ENCODE data around the gene TBC1D17. TPM values are rescaled to one million over a fixed set of nuclear protein-coding genes. Genes with fewer than 3 reads are reported as not detected.

Gene TBC1D17
- total and polyA plus RNA-seq, 2 experiments from 2014 or later = 6.6 to 32.4 TPM

DNA sequence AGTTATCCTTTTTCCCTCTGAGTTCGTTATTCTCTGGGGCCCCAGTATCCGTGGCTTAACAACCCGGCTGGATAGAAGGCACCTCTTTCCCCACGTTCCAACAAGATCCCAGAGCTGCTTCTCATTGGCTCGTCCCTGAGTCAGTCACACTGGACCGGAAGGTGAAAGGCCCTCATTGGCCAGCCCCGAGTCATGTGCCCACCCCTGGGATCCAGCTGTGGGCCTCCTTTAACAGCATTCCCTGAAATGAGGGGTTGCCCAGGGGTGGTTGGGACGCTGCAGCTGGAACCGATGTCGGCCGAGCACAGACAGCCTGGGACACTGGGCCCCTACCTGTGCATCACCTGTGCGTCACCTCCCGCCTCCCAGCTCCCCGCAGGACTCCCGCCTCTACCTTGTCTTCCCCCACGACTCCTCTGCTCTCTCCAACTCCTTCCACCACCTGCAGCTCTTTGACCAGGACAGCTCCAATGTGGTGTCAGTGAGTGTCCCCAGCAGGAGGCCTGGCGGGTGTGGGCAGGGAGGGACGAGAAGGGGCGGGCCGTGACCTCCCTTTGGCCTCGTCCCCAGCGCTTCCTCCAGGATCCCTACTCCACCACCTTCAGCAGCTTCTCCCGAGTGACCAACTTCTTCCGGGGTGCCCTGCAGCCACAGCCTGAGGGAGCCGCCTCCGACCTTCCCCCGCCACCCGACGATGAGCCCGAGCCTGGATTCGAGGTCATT lies 4.3 kb downstream of the TBC1D17 start:
- 89 to 90% methylated on average over 27 to 31 of the region's 31 CpGs for WGBS, 2 experiments (ENCODE audit: low coverage in 1 of 2, low lambda C conversion rate in 2 of 2, missing lambda C conversion rate in 2 of 2)
- TF ChIP-seq EZH2phosphoT487 (IDR thresholded peaks at IDR 0.05; ENCODE audit: insufficient read depth, low read depth) = no peak
- TF ChIP-seq EZH2 (IDR thresholded peaks at IDR 0.05; ENCODE audit: insufficient read depth, poor library complexity, severe bottlenecking) = no peak
- Histone ChIP-seq H3K79me2 (ENCODE audit: insufficient read depth) (peaks cover 12% of the 10 kb centered on the region), H3K36me3 (ENCODE audit: low read depth) (peaks cover 17% of the 10 kb centered on the region; the same call in 1 of the 2 replicates), H3K27ac (no peak overlapping the region), H3K9me2 (ENCODE audit: insufficient read depth) (no peaks in the 10 kb centered on the region), H3F3A (ENCODE audit: insufficient read depth) (no peaks in the 10 kb centered on the region), H3K27me3 (replicated peaks; ENCODE audit: insufficient read depth) (no peaks in the 10 kb centered on the region), H3K4me1 (ENCODE audit: insufficient read depth) (peaks cover 4% of the 10 kb centered on the region; the same call in 1 of the 2 replicates), H3K4me3 (no peak overlapping the region), H3K4me2 (ENCODE audit: unreplicated experiment) (no peak overlapping the region), H4K20me1 (ENCODE audit: insufficient read depth) (no peaks in the 10 kb centered on the region), H3K9me3 (ENCODE audit: low read depth) (no peaks in the 10 kb centered on the region), H2AFZ (no peak overlapping the region), H3K9ac (no peak overlapping the region)
- DNase-seq = no peak
- in situ Hi-C loops (cut with MboI) = no loop called here

DNA sequence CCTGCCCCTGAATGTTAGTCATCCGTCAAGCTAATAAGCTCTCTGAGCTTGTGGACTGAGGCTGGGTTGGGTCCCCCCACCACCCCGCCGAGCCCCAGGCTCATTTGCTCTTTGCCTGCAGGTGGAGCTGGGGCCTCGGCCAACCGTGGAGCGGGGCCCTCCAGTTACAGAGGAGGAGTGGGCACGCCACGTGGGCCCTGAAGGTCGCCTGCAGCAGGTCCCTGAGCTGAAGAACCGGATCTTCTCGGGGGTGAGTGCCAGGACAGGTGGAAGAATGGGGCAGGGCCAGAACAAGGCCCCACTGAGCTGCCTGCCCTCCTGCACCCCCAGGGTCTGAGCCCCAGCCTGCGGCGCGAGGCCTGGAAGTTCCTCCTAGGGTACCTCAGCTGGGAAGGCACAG lies 5.1 kb downstream of the TBC1D17 start:
- Histone ChIP-seq H3K79me2 (ENCODE audit: insufficient read depth) (peaks cover 12% of the 10 kb centered on the region), H3K4me1 (ENCODE audit: insufficient read depth) (peaks cover 4% of the 10 kb centered on the region; the same call in 1 of the 2 replicates), H2AFZ (no peak overlapping the region), H3K9ac (no peak overlapping the region), H3K27ac (no peak overlapping the region), H3K36me3 (ENCODE audit: low read depth) (peaks cover 17% of the 10 kb centered on the region; the same call in 1 of the 2 replicates), H3K9me3 (ENCODE audit: low read depth) (no peaks in the 10 kb centered on the region), H3K27me3 (replicated peaks; ENCODE audit: insufficient read depth) (no peaks in the 10 kb centered on the region), H3K9me2 (ENCODE audit: insufficient read depth) (no peaks in the 10 kb centered on the region), H4K20me1 (ENCODE audit: insufficient read depth) (no peaks in the 10 kb centered on the region), H3K4me3 (no peak overlapping the region), H3F3A (ENCODE audit: insufficient read depth) (no peaks in the 10 kb centered on the region), H3K4me2 (ENCODE audit: unreplicated experiment) (no peak overlapping the region)
- DNase-seq = no peak
- in situ Hi-C loops (cut with MboI) = no loop called here
- TF ChIP-seq EZH2 (IDR thresholded peaks at IDR 0.05; ENCODE audit: insufficient read depth, poor library complexity, severe bottlenecking) = no peak
- TF ChIP-seq EZH2phosphoT487 (IDR thresholded peaks at IDR 0.05; ENCODE audit: insufficient read depth, low read depth) = no peak
- WGBS, 2 experiments (ENCODE audit: low coverage in 1 of 2, low lambda C conversion rate in 2 of 2, missing lambda C conversion rate in 2 of 2) = 94 to 99% methylated on average over 13 to 14 of the region's 14 CpGs

DNA sequence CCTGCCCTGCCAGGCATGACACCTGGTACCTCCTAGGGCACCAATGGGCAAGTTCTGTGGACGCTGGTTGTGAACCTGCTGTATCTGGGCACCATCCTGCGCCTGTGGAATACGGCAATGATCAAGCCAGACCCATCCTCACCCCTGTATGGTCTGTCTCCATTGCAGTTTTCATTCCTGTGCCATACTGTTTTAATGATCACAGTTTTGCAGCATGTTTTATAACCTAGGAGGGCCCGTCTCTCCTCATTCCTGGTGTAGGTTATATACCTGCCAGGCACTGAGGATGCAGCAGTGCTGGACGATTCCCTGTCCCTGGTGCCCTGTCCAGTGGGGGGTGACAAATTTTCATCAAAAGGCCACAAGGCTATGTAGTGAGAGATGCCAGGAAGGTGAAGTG lies 5.6 kb downstream of the TBC1D17 start:
- H3K27ac ChIP-seq = no peak overlapping the region
- no peaks in the 10 kb centered on the region for H3K9me2 ChIP-seq (ENCODE audit: insufficient read depth)
- no peak overlapping the region for H2AFZ ChIP-seq
- H3K79me2 ChIP-seq (ENCODE audit: insufficient read depth) = peaks cover 12% of the 10 kb centered on the region
- no peaks in the 10 kb centered on the region for H3K27me3 ChIP-seq (replicated peaks; ENCODE audit: insufficient read depth)
- in situ Hi-C loops (cut with MboI) = no loop called here
- no peak overlapping the region for H3K4me3 ChIP-seq
- no peak for TF ChIP-seq EZH2phosphoT487 (IDR thresholded peaks at IDR 0.05; ENCODE audit: insufficient read depth, low read depth)
- no peak for TF ChIP-seq EZH2 (IDR thresholded peaks at IDR 0.05; ENCODE audit: insufficient read depth, poor library complexity, severe bottlenecking)
- H3K9ac ChIP-seq = no peak overlapping the region
- H3K36me3 ChIP-seq (ENCODE audit: low read depth) = peaks cover 17% of the 10 kb centered on the region; the same call in 1 of the 2 replicates
- H4K20me1 ChIP-seq (ENCODE audit: insufficient read depth) = no peaks in the 10 kb centered on the region
- H3F3A ChIP-seq (ENCODE audit: insufficient read depth) = no peaks in the 10 kb centered on the region
- peaks cover 4% of the 10 kb centered on the region; the same call in 1 of the 2 replicates for H3K4me1 ChIP-seq (ENCODE audit: insufficient read depth)
- WGBS, 2 experiments (ENCODE audit: low coverage in 1 of 2, low lambda C conversion rate in 2 of 2, missing lambda C conversion rate in 2 of 2) = 93 to 96% methylated on average over 5 of the region's 5 CpGs
- no peak for DNase-seq
- H3K9me3 ChIP-seq (ENCODE audit: low read depth) = no peaks in the 10 kb centered on the region
- no peak overlapping the region for H3K4me2 ChIP-seq (ENCODE audit: unreplicated experiment)

DNA sequence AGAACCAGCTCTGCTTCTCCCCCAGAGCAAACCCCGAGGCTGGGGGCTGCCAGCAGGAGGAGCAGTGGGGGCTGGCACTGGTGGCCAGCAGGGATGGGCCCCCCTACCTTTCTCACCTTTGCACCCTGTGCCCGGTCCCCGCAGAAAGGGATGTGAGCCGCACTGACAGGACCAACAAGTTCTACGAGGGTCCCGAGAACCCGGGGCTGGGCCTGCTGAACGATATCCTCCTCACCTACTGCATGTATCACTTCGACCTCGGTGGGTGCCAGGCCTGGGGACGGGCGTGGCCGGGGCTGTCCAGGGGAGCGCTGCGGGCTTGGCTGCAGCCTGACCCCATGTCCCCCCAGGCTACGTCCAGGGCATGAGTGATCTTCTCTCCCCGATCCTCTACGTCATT lies 6.6 kb downstream of the TBC1D17 start:
- WGBS, 2 experiments (ENCODE audit: low coverage in 1 of 2, low lambda C conversion rate in 2 of 2, missing lambda C conversion rate in 2 of 2) = 87 to 90% methylated on average over 11 to 18 of the region's 18 CpGs
- no peak overlapping the region for H3K4me2 ChIP-seq (ENCODE audit: unreplicated experiment)
- H3K9me3 ChIP-seq (ENCODE audit: low read depth) = no peaks in the 10 kb centered on the region
- TF ChIP-seq EZH2phosphoT487 (IDR thresholded peaks at IDR 0.05; ENCODE audit: insufficient read depth, low read depth) = no peak
- no peak for TF ChIP-seq EZH2 (IDR thresholded peaks at IDR 0.05; ENCODE audit: insufficient read depth, poor library complexity, severe bottlenecking)
- no peak overlapping the region for H3K4me3 ChIP-seq
- H3F3A ChIP-seq (ENCODE audit: insufficient read depth) = no peaks in the 10 kb centered on the region
- peaks cover 4% of the 10 kb centered on the region; the same call in 1 of the 2 replicates for H3K79me2 ChIP-seq (ENCODE audit: insufficient read depth)
- no peak overlapping the region for H2AFZ ChIP-seq
- no peak overlapping the region for H3K27ac ChIP-seq
- H3K9me2 ChIP-seq (ENCODE audit: insufficient read depth) = no peaks in the 10 kb centered on the region
- no peaks in the 10 kb centered on the region for H4K20me1 ChIP-seq (ENCODE audit: insufficient read depth)
- no peaks in the 10 kb centered on the region for H3K4me1 ChIP-seq (ENCODE audit: insufficient read depth)
- no peak overlapping the region for H3K9ac ChIP-seq
- no peaks in the 10 kb centered on the region for H3K27me3 ChIP-seq (replicated peaks; ENCODE audit: insufficient read depth)
- no peak for DNase-seq
- in situ Hi-C loops (cut with MboI) = no loop called here
- H3K36me3 ChIP-seq (ENCODE audit: low read depth) = peaks cover 17% of the 10 kb centered on the region; the same call in 1 of the 2 replicates

Measured in GM23248 (cell line).